ENCODE measurements around the gene VCAN. TPM values are rescaled to one million over a fixed set of nuclear protein-coding genes. Genes with fewer than 3 reads are reported as not detected.

Gene VCAN
- total and polyA plus RNA-seq, 3 experiments from 2014 or later, result 0.24 to 0.33 TPM; not detected in 1

GRCh38 chr5:83494087-83494620 is 22.6 kb downstream of the VCAN start:
- Mint-ChIP-seq H3K27ac (no peak overlapping the region), H3K27me3 (peaks cover 5 to 8% of the 10 kb centered on the region in 2 donors), H3K4me3 (no peak overlapping the region), H3K36me3 (no peaks in the 10 kb centered on the region), H3K9me3 (peaks cover 0 to 2% (median 0%) of the 10 kb centered on the region in 5 donors), H3K4me1 (no peaks in the 10 kb centered on the region)
- Histone ChIP-seq H3K4me1 (ENCODE audit: insufficient read depth, low read length) (no peaks in the 10 kb centered on the region), H3K4me3 (ENCODE audit: low read length) (no peak overlapping the region), H3K36me3 (ENCODE audit: insufficient read depth, low read length) (no peaks in the 10 kb centered on the region), H3K27ac (ENCODE audit: low read depth, low read length) (no peak overlapping the region), H3K27me3 (ENCODE audit: insufficient read depth, low read length, poor library complexity, severe bottlenecking) (no peaks in the 10 kb centered on the region), H3K9me3 (ENCODE audit: low read length) (no peaks in the 10 kb centered on the region)
- no peak for DNase-seq
- CTCF ChIA-PET, result no interaction called here
- POLR2A ChIA-PET, result no interaction called here

- H3K4me3 ChIP-seq (ENCODE audit: low read length), result no peak overlapping the region
- H3K9me3 Mint-ChIP-seq, result no peaks in the 10 kb centered on the region
- no peaks in the 10 kb centered on the region for H3K36me3 ChIP-seq (ENCODE audit: insufficient read depth, low read length)
- H3K4me1 ChIP-seq (ENCODE audit: insufficient read depth, low read length), result no peaks in the 10 kb centered on the region
- H3K27ac Mint-ChIP-seq, result no peak overlapping the region
- H3K36me3 Mint-ChIP-seq, result no peaks in the 10 kb centered on the region
- H3K9me3 ChIP-seq (ENCODE audit: low read length), result no peaks in the 10 kb centered on the region
- ChIA-PET CTCF (no interaction called here), POLR2A (no interaction called here)
- no peaks in the 10 kb centered on the region for H3K27me3 ChIP-seq (ENCODE audit: insufficient read depth, low read length, poor library complexity, severe bottlenecking)
- DNase-seq, result no peak
- H3K27me3 Mint-ChIP-seq, result peaks cover 5 to 8% of the 10 kb centered on the region in 2 donors
- no peak overlapping the region for H3K4me3 Mint-ChIP-seq
- no peaks in the 10 kb centered on the region for H3K4me1 Mint-ChIP-seq
- H3K27ac ChIP-seq (ENCODE audit: low read depth, low read length), result no peak overlapping the region
Measured at GRCh38 chr5:83494666-83495065, 23.1 kb downstream of the VCAN start.

GRCh38 chr5:83496626-83497025 is 25.1 kb downstream of the VCAN start:
- Histone ChIP-seq H3K4me3 (ENCODE audit: low read length) (no peak overlapping the region), H3K27me3 (ENCODE audit: insufficient read depth, low read length, poor library complexity, severe bottlenecking) (no peaks in the 10 kb centered on the region), H3K4me1 (ENCODE audit: insufficient read depth, low read length) (no peaks in the 10 kb centered on the region), H3K9me3 (ENCODE audit: low read length) (no peaks in the 10 kb centered on the region), H3K27ac (ENCODE audit: low read depth, low read length) (no peak overlapping the region), H3K36me3 (ENCODE audit: insufficient read depth, low read length) (no peaks in the 10 kb centered on the region)
- POLR2A ChIA-PET, result no interaction called here
- H3K27me3 Mint-ChIP-seq, result peaks cover 3 to 5% of the 10 kb centered on the region in 2 donors
- H3K4me1 Mint-ChIP-seq, result no peaks in the 10 kb centered on the region
- H3K4me3 Mint-ChIP-seq, result no peak overlapping the region
- H3K36me3 Mint-ChIP-seq, result no peaks in the 10 kb centered on the region
- no peak overlapping the region for H3K27ac Mint-ChIP-seq
- CTCF ChIA-PET, result no interaction called here
- H3K9me3 Mint-ChIP-seq, result peaks cover 0 to 3% (median 0%) of the 10 kb centered on the region in 5 donors
- no peak for DNase-seq

- Mint-ChIP-seq H3K27me3 (peaks cover 2 to 3% of the 10 kb centered on the region in 2 donors), H3K36me3 (no peaks in the 10 kb centered on the region), H3K4me3 (no peak overlapping the region), H3K27ac (no peak overlapping the region), H3K4me1 (no peaks in the 10 kb centered on the region), H3K9me3 (peaks cover 0 to 3% (median 0%) of the 10 kb centered on the region in 5 donors)
- DNase-seq, result no peak
- H3K36me3 ChIP-seq (ENCODE audit: insufficient read depth, low read length), result no peaks in the 10 kb centered on the region
- CTCF ChIA-PET, result no interaction called here
- no peaks in the 10 kb centered on the region for H3K4me1 ChIP-seq (ENCODE audit: insufficient read depth, low read length)
- H3K27me3 ChIP-seq (ENCODE audit: insufficient read depth, low read length, poor library complexity, severe bottlenecking), result no peaks in the 10 kb centered on the region
- H3K27ac ChIP-seq (ENCODE audit: low read depth, low read length), result no peak overlapping the region
- POLR2A ChIA-PET, result no interaction called here
- no peaks in the 10 kb centered on the region for H3K9me3 ChIP-seq (ENCODE audit: low read length)
- H3K4me3 ChIP-seq (ENCODE audit: low read length), result no peak overlapping the region
Measured at GRCh38 chr5:83498585-83498984, 27.0 kb downstream of the VCAN start.

GRCh38 chr5:83503662-83504061 is 32.1 kb downstream of the VCAN start:
- ChIA-PET CTCF (no interaction called here), POLR2A (no interaction called here)
- H3K36me3 ChIP-seq (ENCODE audit: insufficient read depth, low read length), result no peaks in the 10 kb centered on the region
- no peaks in the 10 kb centered on the region for H3K4me1 ChIP-seq (ENCODE audit: insufficient read depth, low read length)
- no peak for DNase-seq
- H3K4me3 ChIP-seq (ENCODE audit: low read length), result no peak overlapping the region
- no peak overlapping the region for H3K4me3 Mint-ChIP-seq
- H3K9me3 ChIP-seq (ENCODE audit: low read length), result no peaks in the 10 kb centered on the region
- H3K9me3 Mint-ChIP-seq, result peaks cover 0 to 6% (median 3%) of the 10 kb centered on the region in 5 donors
- H3K27ac ChIP-seq (ENCODE audit: low read depth, low read length), result no peak overlapping the region
- no peaks in the 10 kb centered on the region for H3K36me3 Mint-ChIP-seq
- H3K27ac Mint-ChIP-seq, result no peak overlapping the region
- peaks cover 2 to 3% of the 10 kb centered on the region in 2 donors for H3K27me3 Mint-ChIP-seq
- no peaks in the 10 kb centered on the region for H3K27me3 ChIP-seq (ENCODE audit: insufficient read depth, low read length, poor library complexity, severe bottlenecking)
- H3K4me1 Mint-ChIP-seq, result no peaks in the 10 kb centered on the region

GRCh38 chr5:83507431-83507830 is 35.9 kb downstream of the VCAN start:
- Mint-ChIP-seq H3K36me3 (no peaks in the 10 kb centered on the region), H3K27ac (no peak overlapping the region), H3K4me3 (no peak overlapping the region), H3K9me3 (peaks cover 0 to 6% (median 3%) of the 10 kb centered on the region in 5 donors), H3K27me3 (peaks cover 2 to 3% of the 10 kb centered on the region in 2 donors), H3K4me1 (no peaks in the 10 kb centered on the region)
- Histone ChIP-seq H3K36me3 (ENCODE audit: insufficient read depth, low read length) (no peaks in the 10 kb centered on the region), H3K27ac (ENCODE audit: low read depth, low read length) (no peak overlapping the region), H3K27me3 (ENCODE audit: insufficient read depth, low read length, poor library complexity, severe bottlenecking) (no peaks in the 10 kb centered on the region), H3K4me1 (ENCODE audit: insufficient read depth, low read length) (no peaks in the 10 kb centered on the region), H3K9me3 (ENCODE audit: low read length) (no peaks in the 10 kb centered on the region), H3K4me3 (ENCODE audit: low read length) (no peak overlapping the region)
- CTCF ChIA-PET, result no interaction called here
- no peak for DNase-seq
- POLR2A ChIA-PET, result no interaction called here

GRCh38 chr5:83509540-83509939 is 38.0 kb downstream of the VCAN start:
- Mint-ChIP-seq H3K27ac (no peak overlapping the region), H3K36me3 (no peaks in the 10 kb centered on the region), H3K4me3 (no peak overlapping the region), H3K9me3 (peaks cover 0 to 6% (median 3%) of the 10 kb centered on the region in 5 donors), H3K4me1 (no peaks in the 10 kb centered on the region), H3K27me3 (peaks cover 0 to 2% of the 10 kb centered on the region in 2 donors)
- ChIA-PET POLR2A (no interaction called here), CTCF (no interaction called here)
- DNase-seq, result no peak
- H3K27me3 ChIP-seq (ENCODE audit: insufficient read depth, low read length, poor library complexity, severe bottlenecking), result no peaks in the 10 kb centered on the region
- no peaks in the 10 kb centered on the region for H3K9me3 ChIP-seq (ENCODE audit: low read length)
- no peaks in the 10 kb centered on the region for H3K36me3 ChIP-seq (ENCODE audit: insufficient read depth, low read length)
- H3K4me1 ChIP-seq (ENCODE audit: insufficient read depth, low read length), result no peaks in the 10 kb centered on the region
- no peak overlapping the region for H3K27ac ChIP-seq (ENCODE audit: low read depth, low read length)
- H3K4me3 ChIP-seq (ENCODE audit: low read length), result no peak overlapping the region

- Mint-ChIP-seq H3K27me3 (peaks cover under 1 to 2% of the 10 kb centered on the region in 2 donors), H3K4me3 (no peak overlapping the region), H3K27ac (no peak overlapping the region), H3K4me1 (no peaks in the 10 kb centered on the region), H3K9me3 (peaks cover 0 to 6% (median 3%) of the 10 kb centered on the region in 5 donors), H3K36me3 (no peaks in the 10 kb centered on the region)
- Histone ChIP-seq H3K4me3 (ENCODE audit: low read length) (no peak overlapping the region), H3K27ac (ENCODE audit: low read depth, low read length) (no peak overlapping the region), H3K4me1 (ENCODE audit: insufficient read depth, low read length) (no peaks in the 10 kb centered on the region), H3K27me3 (ENCODE audit: insufficient read depth, low read length, poor library complexity, severe bottlenecking) (no peaks in the 10 kb centered on the region), H3K36me3 (ENCODE audit: insufficient read depth, low read length) (no peaks in the 10 kb centered on the region), H3K9me3 (ENCODE audit: low read length) (no peaks in the 10 kb centered on the region)
- no peak for DNase-seq
- ChIA-PET POLR2A (no interaction called here), CTCF (no interaction called here)
Measured at GRCh38 chr5:83510260-83510659, 38.7 kb downstream of the VCAN start.

Data from CD8-positive, alpha-beta memory T cell (primary cell).